GM23338 (cell line): ENCODE results near the gene FOXF1. TPM values are rescaled to one million over a fixed set of nuclear protein-coding genes. Genes with fewer than 3 reads are reported as not detected.

Experiments
- ATAC-seq: fragments of 200-7000 bp; cut with Tn5 transposase; 3 replicates; pipeline ENCODE4 v1.9.1; 2020
- DNase-seq: peaks from one replicate; pipeline ENCODE4 v3.0.0-alpha.2; 2015; ENCODE audit warnings: low spot score
- H2AFZ ChIP-seq: fragments of 200-600 bp; sonication (generic); 2 replicates; pipeline ENCODE4 v1.8.0; 2016; ENCODE audit warnings: antibody characterized with exemption, mild to moderate bottlenecking, moderate library complexity
- H3F3A ChIP-seq: fragments of 200-600 bp; sonication (generic); replicated peaks from 2 replicates; pipeline ENCODE4 v1.8.0; 2017; ENCODE audit warnings: antibody characterized with exemption, mixed run types, low read depth
- H3K27ac ChIP-seq: fragments of 200-600 bp; sonication (generic); 2 replicates; pipeline ENCODE4 v1.6.1; 2016; ENCODE audit warnings: low read depth
- H3K27me3 ChIP-seq: fragments of 200-600 bp; sonication (generic); 2 replicates; pipeline ENCODE4 v1.8.0; 2016; ENCODE audit warnings: mild to moderate bottlenecking, mixed run types, moderate library complexity; ENCODE audit not compliant: insufficient read depth
- H3K36me3 ChIP-seq: fragments of 200-600 bp; sonication (generic); 2 replicates; pipeline ENCODE4 v1.8.0; 2016; ENCODE audit warnings: mild to moderate bottlenecking; ENCODE audit not compliant: insufficient read depth
- H3K4me1 ChIP-seq: fragments of 200-600 bp; sonication (generic); 2 replicates; pipeline ENCODE4 v1.8.0; 2016; ENCODE audit warnings: mild to moderate bottlenecking, moderate library complexity; ENCODE audit not compliant: insufficient read depth
- H3K4me2 ChIP-seq: fragments of 200-600 bp; sonication (generic); 2 replicates; pipeline ENCODE4 v1.7.1; 2017; ENCODE audit warnings: mixed run types
- H3K4me3 ChIP-seq: fragments of 200-600 bp; sonication (generic); 2 replicates; pipeline ENCODE4 v1.6.1; 2016; ENCODE audit warnings: mixed run types
- H3K79me2 ChIP-seq: fragments of 200-600 bp; sonication (generic); replicated peaks from 2 replicates; pipeline ENCODE4 v1.8.0; 2017; ENCODE audit warnings: mild to moderate bottlenecking; ENCODE audit not compliant: insufficient read depth
- H3K9me2 ChIP-seq: fragments of 200-600 bp; sonication (generic); 2 replicates; pipeline ENCODE4 v1.8.0; 2017; ENCODE audit not compliant: insufficient read depth
- H4K20me1 ChIP-seq: fragments of 200-600 bp; sonication (generic); replicated peaks from 2 replicates; pipeline ENCODE4 v1.8.0; 2017; ENCODE audit warnings: mild to moderate bottlenecking; ENCODE audit not compliant: insufficient read depth
- H3K27ac Mint-ChIP-seq: 2 replicates; pipeline ENCODE4 v1.8.0; 2020; ENCODE audit warnings: inconsistent platforms, mild to moderate bottlenecking, moderate library complexity, mixed read lengths
- H3K27me3 Mint-ChIP-seq: 3 replicates; pipeline ENCODE4 v1.8.0; 2022; ENCODE audit warnings: low read depth, mild to moderate bottlenecking, moderate library complexity, mixed read lengths, inconsistent platforms; ENCODE audit not compliant: insufficient read depth, poor library complexity
- H3K36me3 Mint-ChIP-seq: 3 replicates; pipeline ENCODE4 v1.8.0; 2021; ENCODE audit warnings: low read depth, mild to moderate bottlenecking, inconsistent platforms, moderate library complexity, mixed read lengths
- H3K4me1 Mint-ChIP-seq: 3 replicates; pipeline ENCODE4 v1.8.0; 2020; ENCODE audit warnings: mild to moderate bottlenecking, inconsistent platforms, mixed read lengths
- H3K4me3 Mint-ChIP-seq: 3 replicates; pipeline ENCODE4 v1.8.0; 2021; ENCODE audit warnings: moderate library complexity, mild to moderate bottlenecking, inconsistent platforms, mixed read lengths
- H3K9me3 Mint-ChIP-seq: 3 replicates; pipeline ENCODE4 v1.8.0; 2020; ENCODE audit warnings: moderate library complexity, mild to moderate bottlenecking, inconsistent platforms, mixed read lengths
- CREB1 ChIP-seq: fragments of 250-450 bp; sonication (Bioruptor Pico); IDR thresholded peaks from 2 replicates; pipeline ENCODE4 v1.5.0; 2020; ENCODE audit warnings: low read depth, mild to moderate bottlenecking, moderate library complexity
- ETS1 ChIP-seq: IDR thresholded peaks from 2 replicates; pipeline ENCODE4 v1.6.1; 2016; ENCODE audit warnings: antibody characterized with exemption
- EZH2 ChIP-seq: fragments of 200-600 bp; sonication (generic); IDR thresholded peaks from one replicate; pipeline ENCODE4 v1.8.0; 2017; ENCODE audit warnings: antibody characterized with exemption, mild to moderate bottlenecking, low read depth; ENCODE audit not compliant: unreplicated experiment
- JUNB ChIP-seq: IDR thresholded peaks from one replicate; pipeline ENCODE4 v1.6.1; 2016; ENCODE audit warnings: antibody characterized with exemption; ENCODE audit not compliant: unreplicated experiment
- POLR2AphosphoS5 ChIP-seq: IDR thresholded peaks from 2 replicates; pipeline ENCODE4 v1.6.1; 2016; ENCODE audit warnings: antibody characterized with exemption, low read depth
- REST ChIP-seq: IDR thresholded peaks from one replicate; pipeline ENCODE4 v1.6.1; 2018; ENCODE audit warnings: antibody characterized with exemption; ENCODE audit not compliant: unreplicated experiment
- STAT1 ChIP-seq: IDR thresholded peaks from one replicate; pipeline ENCODE4 v1.6.1; 2016; ENCODE audit warnings: antibody characterized with exemption; ENCODE audit not compliant: unreplicated experiment
- ZNF114 ChIP-seq: fragments of 250-450 bp; sonication (Bioruptor Pico); IDR thresholded peaks from 2 replicates; pipeline ENCODE4 v1.5.0; 2020; ENCODE audit warnings: mild to moderate bottlenecking, moderate library complexity
- ZNF331 ChIP-seq: fragments of 250-450 bp; sonication (Bioruptor Pico); IDR thresholded peaks from 2 replicates; pipeline ENCODE4 v1.5.0; 2020; ENCODE audit warnings: low read depth, mild to moderate bottlenecking, moderate library complexity
- ZNF462 ChIP-seq: fragments of 250-450 bp; sonication (Bioruptor Pico); IDR thresholded peaks from 2 replicates; pipeline ENCODE4 v1.5.0; 2020; ENCODE audit warnings: mild to moderate bottlenecking, moderate library complexity
- polyA plus RNA-seq: library from polyadenylated mRNA; unstranded; fragments of >200 nt; fragmentation: Nextera tagmentation; extraction: Ambion mirVana; gene quantifications from 2 replicates; pipeline ENCODE4 v1.2.1, GENCODE V29; 2016
- total RNA-seq: library from RNA; depleted of rRNA; stranded (reverse); fragments of >200 nt; shearing (Covaris generic); gene quantifications from 2 replicates; pipeline ENCODE4 v1.2.3, GENCODE V29; 2014

The FOXF1 gene
- total and polyA plus RNA-seq, 2 experiments from 2014 or later, result 0.10 to 0.15 TPM

- ATAC-seq (no peak), DNase-seq (no peak)
- H3K9me3 Mint-ChIP-seq, result peaks cover 23% of the 10 kb centered on the region; the same call in 2 of the 3 replicates
- no peak overlapping the region for H3K4me3 ChIP-seq
- H3K4me1 Mint-ChIP-seq, result no peaks in the 10 kb centered on the region; the same call in 2 of the 3 replicates
- no peak overlapping the region for H3K4me3 Mint-ChIP-seq
- H3K9me2 ChIP-seq, result no peaks in the 10 kb centered on the region
- H4K20me1 ChIP-seq, result no peaks in the 10 kb centered on the region
- TF ChIP-seq ZNF462 (CRISPR knock-in tag), result no peak
- no peak for TF ChIP-seq JUNB
- no peak for TF ChIP-seq ZNF114 (CRISPR knock-in tag)
- TF ChIP-seq POLR2AphosphoS5, result no peak
- no peak for TF ChIP-seq ETS1
- TF ChIP-seq ZNF331 (CRISPR knock-in tag), result no peak
- no peak for TF ChIP-seq EZH2
- TF ChIP-seq STAT1, result no peak
- no peak for TF ChIP-seq REST
- no peak for TF ChIP-seq CREB1 (CRISPR knock-in tag)
- H3K4me2 ChIP-seq, result no peak overlapping the region
- no peaks in the 10 kb centered on the region for H3K79me2 ChIP-seq
- H3K27ac ChIP-seq, result no peak overlapping the region
- peaks cover 8% of the 10 kb centered on the region for H3K27me3 ChIP-seq
- no peak overlapping the region for H2AFZ ChIP-seq
- H3K4me1 ChIP-seq, result no peaks in the 10 kb centered on the region
- peaks cover 32% of the 10 kb centered on the region for H3K27me3 Mint-ChIP-seq
- 0 out of 3 replicates have a peak, but pooled peaks cover 6% of the 10 kb centered on the region for H3K36me3 Mint-ChIP-seq
- H3K36me3 ChIP-seq, result no peaks in the 10 kb centered on the region
- no peaks in the 10 kb centered on the region for H3F3A ChIP-seq
- no peak overlapping the region for H3K27ac Mint-ChIP-seq
These were observed 13.7 kb downstream of the FOXF1 start for GRCh38 chr16:86524029-86524428.
